Glutamatergic neuron (in vitro differentiated cells): Measurements from ENCODE around the gene NR1I3. TPM values are rescaled to one million over a fixed set of nuclear protein-coding genes. Genes with fewer than 3 reads are reported as not detected.

Source experiments
- DNase-seq: peaks from one replicate; pipeline ENCODE4 v3.0.0; 2022
- H3K27ac Mint-ChIP-seq: one replicate; pipeline ENCODE4 v1.8.0; 2020; ENCODE audit warnings: mild to moderate bottlenecking, mixed read lengths, inconsistent platforms; ENCODE audit not compliant: unreplicated experiment
- H3K27me3 Mint-ChIP-seq: one replicate; pipeline ENCODE4 v1.8.0; 2020; ENCODE audit warnings: mild to moderate bottlenecking, moderate library complexity, mixed read lengths, inconsistent platforms; ENCODE audit not compliant: unreplicated experiment
- H3K36me3 Mint-ChIP-seq: one replicate; pipeline ENCODE4 v1.8.0; 2020; ENCODE audit warnings: mild to moderate bottlenecking, mixed read lengths, inconsistent platforms; ENCODE audit not compliant: unreplicated experiment
- H3K4me1 Mint-ChIP-seq: one replicate; pipeline ENCODE4 v1.8.0; 2020; ENCODE audit warnings: mild to moderate bottlenecking, low read depth, mixed read lengths, inconsistent platforms; ENCODE audit not compliant: unreplicated experiment
- H3K4me3 Mint-ChIP-seq: one replicate; pipeline ENCODE4 v1.8.0; 2020; ENCODE audit warnings: mild to moderate bottlenecking, mixed read lengths, inconsistent platforms; ENCODE audit not compliant: unreplicated experiment
- H3K9me3 Mint-ChIP-seq: one replicate; pipeline ENCODE4 v1.8.0; 2020; ENCODE audit warnings: mild to moderate bottlenecking, moderate library complexity, mixed read lengths, inconsistent platforms; ENCODE audit not compliant: unreplicated experiment
- CTCF ChIP-seq: fragments of 200-600 bp; sonication (generic); IDR thresholded peaks from one replicate; pipeline ENCODE4 v1.5.0; 2021; ENCODE audit not compliant: partially characterized antibody, unreplicated experiment
- total RNA-seq: library from RNA; stranded (reverse); fragmentation: NEBNext Ultra II Directional; extraction: Animal tissue kit (Norgen Biotek cat#: 25700); gene quantifications from one replicate; pipeline ENCODE4 v1.2.1, GENCODE V29; 2021; ENCODE audit not compliant: unreplicated experiment

The NR1I3 gene
- total RNA-seq, 1 donor from 2014 or later, result not detected

- H3K9me3 Mint-ChIP-seq, result peaks cover 2% of the 10 kb centered on the region
- H3K4me1 Mint-ChIP-seq, result peaks cover 13% of the 10 kb centered on the region
- DNase-seq, result no peak
- no peak for TF ChIP-seq CTCF
- H3K36me3 Mint-ChIP-seq, result no peaks in the 10 kb centered on the region
- peaks cover 10% of the 10 kb centered on the region for H3K27me3 Mint-ChIP-seq
- H3K4me3 Mint-ChIP-seq, result no peak overlapping the region
- H3K27ac Mint-ChIP-seq, result no peak overlapping the region
These were observed 47.0 kb downstream of the NR1I3 start for GRCh38 chr1:161190962-161191521.

DNA sequence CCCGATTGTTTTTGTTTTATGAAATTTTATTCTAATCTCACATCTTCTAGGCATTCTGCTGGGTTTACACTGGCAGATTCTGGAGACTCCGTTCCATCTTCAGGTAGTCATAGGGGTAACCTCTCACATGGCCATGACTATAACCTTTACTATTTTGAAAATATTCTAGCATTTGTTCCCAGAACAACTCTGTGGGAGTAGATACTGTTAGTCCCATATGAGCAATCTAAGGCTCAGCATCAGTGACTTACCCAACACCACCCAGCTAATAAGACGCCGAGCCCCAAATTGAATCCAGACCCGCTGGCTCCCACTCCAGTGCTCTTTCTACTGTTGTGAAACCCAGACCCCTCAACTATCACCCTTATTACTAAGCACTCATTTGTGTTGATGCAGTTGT is 49.0 kb downstream of the NR1I3 start:
- peaks cover 10% of the 10 kb centered on the region for H3K27me3 Mint-ChIP-seq
- no peak overlapping the region for H3K27ac Mint-ChIP-seq
- H3K4me3 Mint-ChIP-seq, result no peak overlapping the region
- peaks cover 2% of the 10 kb centered on the region for H3K9me3 Mint-ChIP-seq
- DNase-seq, result no peak
- TF ChIP-seq CTCF, result no peak
- H3K36me3 Mint-ChIP-seq, result no peaks in the 10 kb centered on the region
- H3K4me1 Mint-ChIP-seq, result peaks cover 19% of the 10 kb centered on the region

DNA sequence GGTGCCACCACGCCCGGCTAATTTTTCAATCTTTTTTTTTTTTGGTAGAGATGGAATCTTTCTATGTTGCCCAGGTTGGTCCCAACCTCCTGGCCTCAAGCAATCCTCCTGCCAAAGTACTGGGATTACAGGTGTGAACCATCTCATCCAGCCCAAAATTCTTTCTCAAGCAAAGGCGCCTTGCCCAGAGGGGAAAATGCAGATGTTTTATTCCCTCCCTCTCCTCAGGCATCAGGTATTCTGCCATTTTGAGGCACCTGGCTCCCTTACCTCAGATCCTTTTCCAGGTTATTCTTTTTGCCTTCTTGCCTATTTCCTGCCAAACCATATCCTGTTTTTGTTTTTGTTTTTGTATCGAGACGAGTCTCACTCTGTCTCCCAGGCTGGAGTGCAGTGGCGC is 49.6 kb downstream of the NR1I3 start:
- H3K36me3 Mint-ChIP-seq, result no peaks in the 10 kb centered on the region
- H3K27ac Mint-ChIP-seq, result no peak overlapping the region
- no peak for TF ChIP-seq CTCF
- no peak overlapping the region for H3K4me3 Mint-ChIP-seq
- no peak for DNase-seq
- H3K9me3 Mint-ChIP-seq, result peaks cover 2% of the 10 kb centered on the region
- H3K27me3 Mint-ChIP-seq, result peaks cover 10% of the 10 kb centered on the region
- peaks cover 19% of the 10 kb centered on the region for H3K4me1 Mint-ChIP-seq

GRCh38 chr1:161187311-161187710 is 50.7 kb downstream of the NR1I3 start:
- Mint-ChIP-seq H3K9me3 (peaks cover 2% of the 10 kb centered on the region), H3K4me3 (no peak overlapping the region), H3K27ac (no peak overlapping the region), H3K4me1 (peaks cover 16% of the 10 kb centered on the region), H3K36me3 (no peaks in the 10 kb centered on the region), H3K27me3 (peaks cover 10% of the 10 kb centered on the region)
- no peak for DNase-seq
- TF ChIP-seq CTCF, result no peak

DNA sequence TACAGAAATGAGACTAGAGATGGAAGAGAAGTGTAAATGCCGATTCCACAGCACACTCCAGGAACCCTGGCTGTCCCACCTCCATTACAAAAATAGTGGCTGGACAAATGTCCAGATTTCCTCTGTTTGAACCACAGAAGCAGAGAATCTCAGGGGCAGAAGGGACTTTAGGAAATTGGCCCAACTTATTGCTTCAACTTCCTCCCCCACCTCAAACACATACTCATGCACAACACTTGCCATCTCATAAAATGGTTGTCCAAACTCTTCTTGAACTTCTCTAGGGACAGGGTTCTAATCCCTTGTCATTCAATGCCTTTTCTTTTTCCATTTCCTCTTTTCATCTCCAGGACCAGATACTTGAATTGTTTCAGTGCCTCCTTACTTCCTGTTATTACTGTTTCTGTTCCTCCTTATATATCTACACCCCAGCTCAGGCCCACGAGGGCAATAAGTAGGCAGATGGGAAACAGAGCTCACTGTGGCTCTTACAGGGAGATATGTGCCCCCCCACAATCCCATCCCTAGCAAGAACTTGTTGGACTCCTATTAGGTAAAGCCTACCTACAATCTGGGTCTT is 52.2 kb downstream of the NR1I3 start:
- peaks cover 1% of the 10 kb centered on the region for H3K9me3 Mint-ChIP-seq
- no peak overlapping the region for H3K27ac Mint-ChIP-seq
- no peaks in the 10 kb centered on the region for H3K36me3 Mint-ChIP-seq
- peaks cover 2% of the 10 kb centered on the region for H3K27me3 Mint-ChIP-seq
- no peak overlapping the region for H3K4me3 Mint-ChIP-seq
- no peak for DNase-seq
- TF ChIP-seq CTCF, result no peak
- H3K4me1 Mint-ChIP-seq, result peaks cover 6% of the 10 kb centered on the region
